ENCODE data around the gene AKT2. TPM values are rescaled to one million over a fixed set of nuclear protein-coding genes. Genes with fewer than 3 reads are reported as not detected.

AKT2 gene
- total and polyA plus RNA-seq, 2 of the 8 experiments (the other 6 are each of a cell fraction or from before 2014, with no cell fraction given), result 151 to 183 TPM

DNA sequence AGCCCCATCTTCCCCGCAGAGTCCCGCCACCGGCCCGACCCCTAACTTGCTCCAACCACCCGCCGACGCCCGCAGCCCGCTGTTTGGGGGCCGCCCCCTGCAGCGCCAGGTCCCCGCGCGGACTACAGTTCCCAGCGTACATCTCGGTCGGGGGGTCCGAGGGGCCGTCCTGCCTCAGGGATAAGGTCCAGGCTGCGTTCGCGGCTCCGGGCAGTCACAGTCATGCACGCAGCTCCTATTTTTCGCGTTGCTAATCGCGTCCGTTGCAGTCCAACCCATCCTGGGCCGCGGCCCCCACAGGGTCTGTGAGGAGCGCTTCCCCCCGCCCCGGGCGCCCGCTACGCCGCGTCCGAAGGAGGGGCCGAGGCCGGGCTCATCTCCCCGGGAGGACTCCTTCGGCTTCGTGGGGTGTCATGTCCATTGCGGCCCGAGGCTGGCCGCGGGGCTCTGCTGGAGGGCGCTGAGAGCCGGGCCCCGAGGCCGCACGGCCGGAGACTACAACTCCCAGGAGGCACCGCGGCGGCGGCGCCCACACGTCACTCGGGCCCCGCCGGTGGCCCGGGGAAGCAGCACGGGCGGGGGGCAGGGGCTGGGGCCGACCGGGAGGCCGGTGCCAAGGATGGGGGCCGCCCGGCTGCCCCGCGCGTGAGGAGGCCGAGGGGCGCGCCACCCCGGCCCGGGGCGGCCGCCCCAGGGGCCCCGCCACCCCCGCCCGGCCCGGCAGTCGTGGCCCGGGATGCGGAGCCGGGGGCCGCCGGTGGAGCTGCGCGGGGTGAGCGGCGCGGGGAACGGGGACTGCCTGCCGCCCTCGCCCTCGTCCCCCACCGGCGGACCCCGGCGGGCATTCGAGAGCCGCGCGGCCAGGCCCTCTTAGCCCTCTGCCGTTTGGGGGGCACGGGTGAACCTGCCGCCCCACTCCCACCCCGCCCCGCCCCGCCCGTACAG, 94.0 kb downstream of the AKT2 start, which contains the start of gene MAP3K10:
Gene MAP3K10 (plus strand): TSS at position 536 of the 945 bp plus-strand sequence. CDS start 606 bp downstream, outside the sequence.
- H2BK12ac ChIP-seq (ENCODE audit: low read depth, low read length), result no peak within 1 kb of the TSS
- H3K18ac ChIP-seq (ENCODE audit: extremely low read depth, low read length), result peak within 1 kb of the TSS; percentile 51
- H2BK5ac ChIP-seq (ENCODE audit: low read depth, low read length), result no peak within 1 kb of the TSS
- H3K4me3 ChIP-seq (ENCODE audit: extremely low read depth in 1 of 4, insufficient read depth in 2 of 4, low read depth in 3 of 4, low read length in 4 of 4), result peak within 1 kb of the TSS; percentile 80 to 98 (median 82)
- H4K8ac ChIP-seq (ENCODE audit: extremely low read depth, insufficient read depth, low read length), result no peak within 1 kb of the TSS; the same call in none of the 2 replicates
- peak within 1 kb of the TSS; percentile 69 for H3K56ac ChIP-seq (replicated peaks; ENCODE audit: insufficient read length, low read depth, low read length)
- H3K23ac ChIP-seq (ENCODE audit: insufficient read length), result no peak within 1 kb of the TSS
- H3K23me2 ChIP-seq (ENCODE audit: low read depth, low read length), result peaks cover 4% of the 10 kb centered on the region; the same call in 1 of the 2 replicates
- H4K20me1 ChIP-seq (replicated peaks in 1 of 2; ENCODE audit: control insufficient read depth in 1 of 2, insufficient read depth in 2 of 2, low read length in 2 of 2), result peaks cover 0 to 9% of the 10 kb centered on the region in 2 experiments
- H3K14ac ChIP-seq (ENCODE audit: insufficient read length), result no peak within 1 kb of the TSS
- no peaks in the 10 kb centered on the region for H3K79me2 ChIP-seq (ENCODE audit: control insufficient read depth in 1 of 2, insufficient read depth in 2 of 2, low read length in 2 of 2)
- H4K5ac ChIP-seq (ENCODE audit: insufficient read length, low read depth, low read length), result no peak within 1 kb of the TSS
- ChIA-PET CTCF (ENCODE audit: partially characterized antibody) (interaction anchor here (0.7 to 1.6 kb wide), 10 partner anchors 9 to 79 kb away, joined by 3 to 8 read pairs (median 3); no protein-coding TSS in a partner anchor), POLR2A (ENCODE audit: partially characterized antibody) (interaction anchor here (0.8 to 1.7 kb wide), 6 partner anchors 11 to 249 kb away, joined by 3 to 4 read pairs (median 3); no protein-coding TSS in a partner anchor)
- H3K4ac ChIP-seq (replicated peaks; ENCODE audit: insufficient read length, low read depth, low read length), result no peak within 1 kb of the TSS
- TF ChIP-seq PHF8 (conservative IDR thresholded peaks at IDR 0.05; ENCODE audit: low read depth, low read length), result peak; percentile 51
- TF ChIP-seq SIX5 (IDR thresholded peaks at IDR 0.05; ENCODE audit: low read depth, low read length), result peak; percentile 64
- TF ChIP-seq SRF (IDR thresholded peaks at IDR 0.05; ENCODE audit: low read depth, low read length), result no peak
- TF ChIP-seq, protein P1, sequence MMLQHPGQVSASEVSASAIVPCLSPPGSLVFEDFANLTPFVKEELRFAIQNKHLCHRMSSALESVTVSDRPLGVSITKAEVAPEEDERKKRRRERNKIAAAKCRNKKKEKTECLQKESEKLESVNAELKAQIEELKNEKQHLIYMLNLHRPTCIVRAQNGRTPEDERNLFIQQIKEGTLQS (IDR thresholded peaks at IDR 0.05; ENCODE audit: insufficient read depth, low read depth, low read length), result 0 out of 2 replicates have a peak, but pooled peaks have one; percentile 10
- peak; percentile 91 for TF ChIP-seq CREB1 (IDR thresholded peaks at IDR 0.05)
- peak; percentile 47 for TF ChIP-seq ASH2L (IDR thresholded peaks at IDR 0.05; ENCODE audit: low read length)
- no peak for TF ChIP-seq NANOG (IDR thresholded peaks at IDR 0.05; ENCODE audit: insufficient read depth, low read depth, low read length, poor library complexity, severe bottlenecking)
- TF ChIP-seq KDM4A (IDR thresholded peaks at IDR 0.05; ENCODE audit: low read depth, low read length, severe bottlenecking), result peak; percentile 95
- peaks cover 5 to 12% (median 9%) of the 10 kb centered on the region in 4 experiments for H3K4me1 ChIP-seq (replicated peaks in 1 of 4; ENCODE audit: control insufficient read depth in 3 of 4, insufficient read depth in 4 of 4, low read length in 3 of 4)
- H2BK120ac ChIP-seq (replicated peaks; ENCODE audit: low read depth, low read length), result no peak within 1 kb of the TSS
- H2AK5ac ChIP-seq (ENCODE audit: low read depth, low read length), result no peak within 1 kb of the TSS
- peak within 1 kb of the TSS; percentile 81; the same call in 1 of the 2 replicates for H2AFZ ChIP-seq (ENCODE audit: low read length)
- H3K27me3 ChIP-seq (replicated peaks in 1 of 4; ENCODE audit: control insufficient read depth in 3 of 4, extremely low read depth in 1 of 4, insufficient read depth in 3 of 4, low read length in 3 of 4), result no peaks in the 10 kb centered on the region; a peak in 1 of 7 replicates
- WGBS, 2 experiments (ENCODE audit: extremely low coverage in 1 of 2, insufficient coverage in 1 of 2, insufficient read length in 1 of 2, insufficient replicate concordance in 2 of 2, low coverage in 1 of 2, low lambda C conversion rate in 2 of 2, missing lambda C conversion rate in 1 of 2), result 3% methylated on average over 40 of the region's 116 CpGs; no CpG with 5 or more reads in 1 of the 2 experiments
- peak within 1 kb of the TSS in 2 of 4 experiments; percentile 19 to 86; a peak in 2 of 7 replicates for H3K9ac ChIP-seq (replicated peaks in 1 of 4; ENCODE audit: extremely low read depth in 1 of 4, low read depth in 3 of 4, low read length in 3 of 4)
- peak in 1 of 2 experiments; percentile 82 for DNase-seq (ENCODE audit: low read depth in 1 of 2, low spot score in 2 of 2)
- no peak for FAIRE-seq
- no peak within 1 kb of the TSS for H2BK20ac ChIP-seq (ENCODE audit: low read length)
- H3K9me3 ChIP-seq (ENCODE audit: insufficient read depth in 2 of 2, low read depth in 1 of 2, low read length in 1 of 2), result no peaks in the 10 kb centered on the region
- no peak within 1 kb of the TSS for H3K27ac ChIP-seq (ENCODE audit: low read depth, low read length)
- no peaks in the 10 kb centered on the region for H3K36me3 ChIP-seq (ENCODE audit: control insufficient read depth in 2 of 4, insufficient read depth in 4 of 4, low read length in 3 of 4)
- peak within 1 kb of the TSS; percentile 32 for H4K91ac ChIP-seq (replicated peaks; ENCODE audit: insufficient read length, low read length)
- H3K79me1 ChIP-seq (ENCODE audit: low read depth, low read length), result peaks cover 8% of the 10 kb centered on the region; the same call in 1 of the 2 replicates
- H2BK15ac ChIP-seq (ENCODE audit: low read length), result no peak within 1 kb of the TSS
- peak within 1 kb of the TSS; percentile 73 to 77 for H3K4me2 ChIP-seq (ENCODE audit: insufficient read depth in 1 of 2, low read depth in 2 of 2, low read length in 2 of 2)

All from H1 (cell line).